Hepatocyte (in vitro differentiated cells): ENCODE measurements around the gene PROK1. TPM values are rescaled to one million over a fixed set of nuclear protein-coding genes. Genes with fewer than 3 reads are reported as not detected.
"Not testable (repeated sequence)": the region's sequence is repeated elsewhere in the genome, so short reads cannot be mapped to it uniquely, and the experiment has no call there.

ENCODE experiments used
- DNase-seq: peaks from one replicate; pipeline ENCODE4 v3.0.0-alpha.2; 2016; ENCODE audit warnings: low spot score
- H2AFZ ChIP-seq: fragments of 200-600 bp; sonication (generic); 2 replicates; pipeline ENCODE4 v1.6.0; 2016; ENCODE audit warnings: antibody characterized with exemption, mild to moderate bottlenecking
- H3K27ac ChIP-seq: fragments of 200-600 bp; sonication (generic); 2 replicates; pipeline ENCODE4 v1.5.1; 2016; ENCODE audit warnings: mild to moderate bottlenecking
- H3K27me3 ChIP-seq: fragments of 200-600 bp; sonication (generic); 2 replicates; pipeline ENCODE4 v1.6.1; 2016
- H3K36me3 ChIP-seq: fragments of 200-600 bp; sonication (generic); replicated peaks from 2 replicates; pipeline ENCODE4 v1.5.1; 2016; ENCODE audit warnings: low read depth; ENCODE audit not compliant: insufficient read depth
- H3K4me1 ChIP-seq: fragments of 200-600 bp; sonication (generic); 2 replicates; pipeline ENCODE4 v1.5.1; 2016; ENCODE audit warnings: mild to moderate bottlenecking, moderate library complexity; ENCODE audit not compliant: insufficient read depth
- H3K4me2 ChIP-seq: fragments of 200-600 bp; sonication (generic); 2 replicates; pipeline ENCODE4 v1.6.0; 2016
- H3K4me3 ChIP-seq: fragments of 200-600 bp; sonication (generic); 2 replicates; pipeline ENCODE4 v1.5.1; 2016; ENCODE audit warnings: mild to moderate bottlenecking
- H3K79me2 ChIP-seq: fragments of 200-600 bp; sonication (generic); 2 replicates; pipeline ENCODE4 v1.6.0; 2017; ENCODE audit warnings: mild to moderate bottlenecking
- H3K9me2 ChIP-seq: fragments of 200-600 bp; sonication (generic); replicated peaks from 2 replicates; pipeline ENCODE4 v1.6.0; 2017; ENCODE audit warnings: mild to moderate bottlenecking; ENCODE audit not compliant: insufficient read depth
- H3K9me3 ChIP-seq: fragments of 200-600 bp; sonication (generic); 2 replicates; pipeline ENCODE4 v1.5.1; 2016; ENCODE audit warnings: low read depth, mild to moderate bottlenecking
- H4K20me1 ChIP-seq: fragments of 200-600 bp; sonication (generic); 2 replicates; pipeline ENCODE4 v1.6.0; 2016; ENCODE audit warnings: mild to moderate bottlenecking; ENCODE audit not compliant: insufficient read depth, poor library complexity, severe bottlenecking
- CTCF ChIP-seq: fragments of 200-600 bp; sonication (generic); IDR thresholded peaks from 2 replicates; pipeline ENCODE4 v1.5.1; 2016; ENCODE audit warnings: antibody characterized with exemption, mild to moderate bottlenecking; ENCODE audit not compliant: poor library complexity
- EZH2 ChIP-seq: fragments of 200-600 bp; sonication (generic); IDR thresholded peaks from 2 replicates; pipeline ENCODE4 v1.6.1; 2016; ENCODE audit warnings: antibody characterized with exemption, mild to moderate bottlenecking, borderline replicate concordance
- EZH2phosphoT487 ChIP-seq: fragments of 200-600 bp; sonication (generic); IDR thresholded peaks from one replicate; pipeline ENCODE4 v1.6.1; 2018; ENCODE audit warnings: antibody characterized with exemption, mild to moderate bottlenecking, low read depth, moderate library complexity; ENCODE audit not compliant: unreplicated experiment, severe bottlenecking
- WGBS: methylation state at CpG from one replicate; pipeline ENCODE4 v1.1.6; 2016; ENCODE audit warnings: low lambda C conversion rate; ENCODE audit errors: missing lambda C conversion rate; 5-methylcytosine and 5-hydroxymethylcytosine counted together
- polyA plus RNA-seq: library from polyadenylated mRNA; unstranded; fragments of >200 nt; fragmentation: Nextera tagmentation; extraction: Ambion mirVana; gene quantifications from 2 replicates; pipeline ENCODE4 v1.2.1, GENCODE V29; 2016
- total RNA-seq: library from RNA; depleted of rRNA; stranded (reverse); fragments of >200 nt; gene quantifications from 2 replicates; pipeline ENCODE4 v1.2.3, GENCODE V29; 2014

Gene PROK1
- total RNA-seq (8.8 and 9.6 TPM in 2 replicates), polyA plus RNA-seq (9.4 and 11.1 TPM in 2 replicates)

GRCh38 chr1:110450929-110451328 lies at the start of gene PROK1:
Gene PROK1 (plus strand): TSS chr1:110451149. CDS start chr1:110451217, 68 bp downstream.
- peaks cover 9% of the 10 kb centered on the region for H3K27me3 ChIP-seq
- H3K79me2 ChIP-seq = no peaks in the 10 kb centered on the region
- no peaks in the 10 kb centered on the region for H4K20me1 ChIP-seq
- WGBS = 81% methylated on average over 8 of the region's 8 CpGs
- DNase-seq = no peak
- peaks cover 4% of the 10 kb centered on the region for H3K4me1 ChIP-seq
- H3K27ac ChIP-seq = no peak within 1 kb of the TSS
- H3K36me3 ChIP-seq = no peaks in the 10 kb centered on the region
- no peak for TF ChIP-seq EZH2phosphoT487
- TF ChIP-seq CTCF = no peak
- TF ChIP-seq EZH2 = no peak
- no peak within 1 kb of the TSS for H2AFZ ChIP-seq
- H3K9me2 ChIP-seq = no peaks in the 10 kb centered on the region
- no peak within 1 kb of the TSS for H3K4me2 ChIP-seq
- no peak within 1 kb of the TSS for H3K4me3 ChIP-seq
- no peaks in the 10 kb centered on the region for H3K9me3 ChIP-seq

- Histone ChIP-seq H3K79me2 (peaks cover 16% of the 10 kb centered on the region), H3K4me1 (no peaks in the 10 kb centered on the region), H3K4me3 (no peak overlapping the region), H3K27me3 (no peaks in the 10 kb centered on the region), H3K9me2 (no peaks in the 10 kb centered on the region), H3K27ac (no peak overlapping the region), H3K36me3 (no peaks in the 10 kb centered on the region), H3K9me3 (no peaks in the 10 kb centered on the region), H2AFZ (no peak overlapping the region), H3K4me2 (no peak overlapping the region), H4K20me1 (no peaks in the 10 kb centered on the region)
- no peak for DNase-seq
- TF ChIP-seq CTCF = no peak
- no peak for TF ChIP-seq EZH2
- no peak for TF ChIP-seq EZH2phosphoT487
- WGBS = 74% methylated on average over 5 of the region's 5 CpGs
These were observed 47.1 kb upstream of the PROK1 start for GRCh38 chr1:110403805-110404204.

GRCh38 chr1:110404401-110404800 lies 46.5 kb upstream of the PROK1 start:
- Histone ChIP-seq H4K20me1 (no peaks in the 10 kb centered on the region), H3K9me2 (no peaks in the 10 kb centered on the region), H2AFZ (no peak overlapping the region), H3K4me2 (no peak overlapping the region), H3K9me3 (no peaks in the 10 kb centered on the region), H3K27me3 (no peaks in the 10 kb centered on the region), H3K4me3 (no peak overlapping the region), H3K79me2 (peaks cover 16% of the 10 kb centered on the region), H3K4me1 (no peaks in the 10 kb centered on the region), H3K27ac (no peak overlapping the region), H3K36me3 (no peaks in the 10 kb centered on the region)
- no peak for TF ChIP-seq EZH2phosphoT487
- DNase-seq = no peak
- WGBS = 85% methylated on average over 4 of the region's 4 CpGs

- DNase-seq, H2AFZ ChIP-seq, H3K27me3 ChIP-seq, H4K20me1 ChIP-seq, H3K9me3 ChIP-seq, H3K4me1 ChIP-seq, H3K36me3 ChIP-seq, H3K27ac ChIP-seq, H3K9me2 ChIP-seq: not testable (repeated sequence)
- Histone ChIP-seq H3K79me2 (peaks cover 16% of the 10 kb centered on the region), H3K4me3 (peak overlapping the region; percentile 65), H3K4me2 (peak overlapping the region; percentile 84)
- WGBS = 83% methylated on average over 15 of the region's 15 CpGs
These were observed 44.5 kb upstream of the PROK1 start for GRCh38 chr1:110406407-110406806.
